Right ventricle myocardium inferior (tissue), 1 donor: ENCODE measurements around the gene CTF1. TPM values are rescaled to one million over a fixed set of nuclear protein-coding genes. Genes with fewer than 3 reads are reported as not detected.
A peak's percentile ranks its signal among the peaks of the same experiment; 100 is the strongest.

Source experiments
- ATAC-seq: fragments of 200-7000 bp; cut with Tn5 transposase; one replicate; pipeline ENCODE4 v1.9.1; 2020; ENCODE audit warnings: mild to moderate bottlenecking, moderate library complexity
- DNase-seq: peaks from one replicate; pipeline ENCODE4 v3.0.0; 2021; ENCODE audit errors: missing footprints
- intact Hi-C: fragments of 100-400 bp; cut with DNase I; formaldehyde crosslinking; loops from one replicate; pipeline ENCODE4 v1.11.0; 2022
- microRNA-seq: library from miRNA; unstranded; fragments of <30 nt; microRNA quantifications from one replicate; pipeline ENCODE4 v1.2.0, GENCODE V29; 2020
- total RNA-seq: library from RNA; stranded (reverse); fragmentation: NEBNext Ultra II Directional; extraction: Animal tissue kit (Norgen Biotek cat#: 25700); gene quantifications from one replicate; pipeline ENCODE4 v1.2.1, GENCODE V29; 2021
- donor health status: DM: no; HTN: yes; CAD: no; lungs with severe emphysema.

Gene CTF1
- total RNA-seq, 1 donor from 2014 or later = 8.7 TPM

- DNase-seq (peak; percentile 60), ATAC-seq (no peak)
- intact Hi-C loops = no loop called here
Observed at GRCh38 chr16:30946671-30947540, 50.5 kb downstream of the CTF1 start.

- intact Hi-C loops = no loop called here
- ATAC-seq (no peak), DNase-seq (no peak)
Observed at GRCh38 chr16:30947541-30947858, 51.1 kb downstream of the CTF1 start.

- intact Hi-C loops = loop anchor here (2.0 kb wide), 1 partner anchor 25 kb away; the partner anchor contains the start of gene FBXL19
- peak; percentile 42 for ATAC-seq
- DNase-seq = peak; percentile 89
Observed at GRCh38 chr16:30947859-30948666, 51.6 kb downstream of the CTF1 start.

- DNase-seq (peak; percentile 92), ATAC-seq (peak; percentile 76)
- intact Hi-C loops = loop anchor here (2.0 kb wide), 1 partner anchor 26 kb away; the partner anchor contains the start of gene FBXL19
Observed at GRCh38 chr16:30948667-30949649, 52.5 kb downstream of the CTF1 start, which contains the start of gene ORAI3. Gene ORAI3, plus strand, starts transcription at chr16:30949068. Its CDS starts 222 bp downstream, at chr16:30949290.

- intact Hi-C loops = loop anchor here (2.0 to 10.0 kb wide), 2 partner anchors 27 to 925 kb away; partner anchors contain the start of genes FBXL19 and ZNF267
- peak; percentile 92 for DNase-seq
- peak; percentile 74 for ATAC-seq
Observed at GRCh38 chr16:30949650-30950515, 53.5 kb downstream of the CTF1 start.

GRCh38 chr16:30950516-30951065 is 54.2 kb downstream of the CTF1 start:
- ATAC-seq = no peak
- DNase-seq = no peak
- intact Hi-C loops = loop anchor here (10.0 kb wide), 1 partner anchor 924 kb away; the partner anchor contains the start of gene ZNF267

- intact Hi-C loops = loop anchor here (10.0 kb wide), 1 partner anchor 924 kb away; the partner anchor contains the start of gene ZNF267
- DNase-seq (no peak), ATAC-seq (no peak)
Observed at GRCh38 chr16:30951193-30951592, 54.8 kb downstream of the CTF1 start.

GRCh38 chr16:30951750-30952149 is 55.3 kb downstream of the CTF1 start:
- intact Hi-C loops = loop anchor here (10.0 kb wide), 1 partner anchor 923 kb away; the partner anchor contains the start of gene ZNF267
- ATAC-seq (no peak), DNase-seq (no peak)

GRCh38 chr16:30953111-30953510 is 56.7 kb downstream of the CTF1 start:
- intact Hi-C loops = loop anchor here (10.0 kb wide), 1 partner anchor 922 kb away; the partner anchor contains the start of gene ZNF267
- DNase-seq (no peak), ATAC-seq (no peak)

Small RNA genes within 50 kb of the gene (microRNA-seq; reads per million reads assigned to microRNA genes)
- gene MIR4519 = not detected
- not detected for gene MIR762

Other genes with a start within 250 kb of the CTF1 start
- gene PRR14, start 245.7 kb upstream of the CTF1 start, total RNA-seq = 18.2 TPM
- gene FBRS, start 238.2 kb upstream of the CTF1 start, total RNA-seq = 31.0 TPM
- 39.7 TPM for gene SRCAP, start 197.4 kb upstream of the CTF1 start, total RNA-seq
- gene PHKG2, start 148.2 kb upstream of the CTF1 start, total RNA-seq = 12.6 TPM
- gene CFAP119, start 134.6 kb upstream of the CTF1 start, total RNA-seq = 0.89 TPM
- gene RNF40, start 134.3 kb upstream of the CTF1 start, total RNA-seq = 42.6 TPM
- gene ZNF629, start 109.4 kb upstream of the CTF1 start, total RNA-seq = 17.4 TPM
- gene BCL7C, start 2.5 kb upstream of the CTF1 start, total RNA-seq = 32.2 TPM
- 6.3 TPM for gene FBXL19, start 27.0 kb downstream of the CTF1 start, total RNA-seq
- 11.4 TPM for gene ORAI3, start 52.5 kb downstream of the CTF1 start, total RNA-seq
- 9.4 TPM for gene SETD1A, start 61.1 kb downstream of the CTF1 start, total RNA-seq
- gene HSD3B7, start 88.6 kb downstream of the CTF1 start, total RNA-seq = 7.0 TPM
- gene STX1B, start 114.0 kb downstream of the CTF1 start, total RNA-seq = 0.41 TPM
- gene STX4, start 136.9 kb downstream of the CTF1 start, total RNA-seq = 42.3 TPM
- gene ZNF668, start 177.6 kb downstream of the CTF1 start, total RNA-seq = 5.3 TPM
- gene ZNF646, start 177.8 kb downstream of the CTF1 start, total RNA-seq = 9.9 TPM
- 0.62 TPM for gene PRSS53, start 192.3 kb downstream of the CTF1 start, total RNA-seq
- 41.1 TPM for gene VKORC1, start 198.2 kb downstream of the CTF1 start, total RNA-seq
- gene BCKDK, start 211.8 kb downstream of the CTF1 start, total RNA-seq = 79.7 TPM
- gene KAT8, start 221.1 kb downstream of the CTF1 start, total RNA-seq = 67.4 TPM
- gene PRSS8, start 239.1 kb downstream of the CTF1 start, total RNA-seq = not detected